Left hindlimb (tissue), 1 donor: ENCODE results near the gene TMEM18.

Experiments
- DNase-seq: peaks from one replicate; pipeline ENCODE4 v3.0.0-alpha.2; 2018

TMEM18 gene

GRCh38 chr2:650343-651310 lies 26.6 kb downstream of the TMEM18 start:
- no peak for DNase-seq

GRCh38 chr2:649426-650342 lies 27.5 kb downstream of the TMEM18 start:
- DNase-seq, result no peak

GRCh38 chr2:648476-649424 lies 28.5 kb downstream of the TMEM18 start:
- DNase-seq, result no peak

- DNase-seq, result no peak
Measured at GRCh38 chr2:647691-648231, 29.4 kb downstream of the TMEM18 start.

- DNase-seq, result no peak
Measured at GRCh38 chr2:647003-647560, 30.1 kb downstream of the TMEM18 start.

GRCh38 chr2:644871-645270 lies 32.3 kb downstream of the TMEM18 start:
- no peak for DNase-seq

GRCh38 chr2:643761-644160 lies 33.4 kb downstream of the TMEM18 start:
- no peak for DNase-seq

GRCh38 chr2:643334-643733 lies 33.9 kb downstream of the TMEM18 start:
- DNase-seq, result no peak

GRCh38 chr2:641872-642815 lies 35.1 kb downstream of the TMEM18 start:
- DNase-seq, result no peak

- no peak for DNase-seq
Measured at GRCh38 chr2:641164-641871, 35.9 kb downstream of the TMEM18 start.

- no peak for DNase-seq
Measured at GRCh38 chr2:639703-640102, 37.5 kb downstream of the TMEM18 start.

GRCh38 chr2:637804-638203 lies 39.4 kb downstream of the TMEM18 start:
- no peak for DNase-seq

GRCh38 chr2:637406-637776 lies 39.8 kb downstream of the TMEM18 start:
- DNase-seq, result no peak

GRCh38 chr2:636641-637405 lies 40.4 kb downstream of the TMEM18 start:
- peak; percentile 86 for DNase-seq

GRCh38 chr2:635687-636621 lies 41.3 kb downstream of the TMEM18 start:
- no peak for DNase-seq

- no peak for DNase-seq
Measured at GRCh38 chr2:634636-635388, 42.4 kb downstream of the TMEM18 start.

GRCh38 chr2:634041-634440 lies 43.2 kb downstream of the TMEM18 start:
- no peak for DNase-seq
